Measurements from ENCODE around the gene SPRR4.

Gene SPRR4

DNA sequence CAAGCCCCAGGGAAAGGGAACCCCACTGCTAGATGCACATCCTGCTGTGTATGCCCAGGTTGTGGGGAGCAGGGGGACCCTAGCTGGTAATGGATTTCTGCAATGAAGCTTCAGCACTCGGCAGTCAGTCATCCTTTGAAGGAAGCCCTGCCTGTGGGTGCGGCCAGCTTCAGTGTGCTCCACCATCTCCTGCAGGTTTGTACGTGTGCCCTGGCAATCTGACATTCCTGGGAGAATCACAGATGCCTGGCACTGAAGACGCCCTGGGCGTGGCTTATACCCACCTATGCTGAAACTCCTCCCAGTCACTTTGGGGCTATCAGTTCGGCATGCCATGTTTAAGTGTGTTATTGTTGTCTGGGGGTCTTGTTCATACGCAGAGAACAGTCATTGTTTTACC, 16.7 kb upstream of the SPRR4 start:
- TF ChIP-seq, protein P1, sequence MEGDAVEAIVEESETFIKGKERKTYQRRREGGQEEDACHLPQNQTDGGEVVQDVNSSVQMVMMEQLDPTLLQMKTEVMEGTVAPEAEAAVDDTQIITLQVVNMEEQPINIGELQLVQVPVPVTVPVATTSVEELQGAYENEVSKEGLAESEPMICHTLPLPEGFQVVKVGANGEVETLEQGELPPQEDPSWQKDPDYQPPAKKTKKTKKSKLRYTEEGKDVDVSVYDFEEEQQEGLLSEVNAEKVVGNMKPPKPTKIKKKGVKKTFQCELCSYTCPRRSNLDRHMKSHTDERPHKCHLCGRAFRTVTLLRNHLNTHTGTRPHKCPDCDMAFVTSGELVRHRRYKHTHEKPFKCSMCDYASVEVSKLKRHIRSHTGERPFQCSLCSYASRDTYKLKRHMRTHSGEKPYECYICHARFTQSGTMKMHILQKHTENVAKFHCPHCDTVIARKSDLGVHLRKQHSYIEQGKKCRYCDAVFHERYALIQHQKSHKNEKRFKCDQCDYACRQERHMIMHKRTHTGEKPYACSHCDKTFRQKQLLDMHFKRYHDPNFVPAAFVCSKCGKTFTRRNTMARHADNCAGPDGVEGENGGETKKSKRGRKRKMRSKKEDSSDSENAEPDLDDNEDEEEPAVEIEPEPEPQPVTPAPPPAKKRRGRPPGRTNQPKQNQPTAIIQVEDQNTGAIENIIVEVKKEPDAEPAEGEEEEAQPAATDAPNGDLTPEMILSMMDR (IDR thresholded peaks at IDR 0.05; ENCODE audit: control insufficient read depth, insufficient read depth, low read depth, low read length, missing control alignments) = no peak
- no peak for DNase-seq (ENCODE audit: low read depth)
- no peak overlapping the region for H3K4me3 ChIP-seq (ENCODE audit: control insufficient read depth, low read depth, low read length)

DNA sequence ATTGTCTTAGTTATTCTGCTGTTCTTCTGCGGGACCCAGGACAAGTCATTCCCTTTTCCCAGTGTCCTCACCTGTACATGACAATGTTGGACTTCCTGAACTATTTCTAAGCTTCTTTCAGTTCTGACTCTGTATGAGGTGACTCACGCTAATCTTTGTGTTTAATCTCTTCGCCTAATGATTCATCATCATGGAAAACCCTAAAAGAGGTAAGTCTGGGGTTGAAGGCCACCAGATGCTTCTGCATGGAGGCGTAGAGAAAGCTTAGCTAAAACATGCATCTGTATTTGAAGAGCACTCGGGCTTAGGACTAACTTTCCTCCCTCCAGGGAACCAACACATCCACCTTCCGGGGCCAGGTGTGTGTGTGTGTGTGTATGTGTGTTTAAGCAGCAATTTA, 16.0 kb upstream of the SPRR4 start:
- TF ChIP-seq, protein P1 (IDR thresholded peaks at IDR 0.05; ENCODE audit: control insufficient read depth, insufficient read depth, low read depth, low read length, missing control alignments) = no peak
- no peak for DNase-seq (ENCODE audit: low read depth)

GRCh38 chr1:152957561-152957960, 12.9 kb upstream of the SPRR4 start:
- TF ChIP-seq, protein P1 (IDR thresholded peaks at IDR 0.05; ENCODE audit: control insufficient read depth, insufficient read depth, low read depth, low read length, missing control alignments) = no peak
- DNase-seq (ENCODE audit: low read depth) = no peak
- no peak overlapping the region for H3K4me3 ChIP-seq (ENCODE audit: control insufficient read depth, low read depth, low read length)

More for the DNA sequence above, 16.0 kb upstream of the SPRR4 start:
- no peak overlapping the region for H3K4me3 ChIP-seq (ENCODE audit: control insufficient read depth, low read depth, low read length)

- TF ChIP-seq, protein P1 (IDR thresholded peaks at IDR 0.05; ENCODE audit: control insufficient read depth, insufficient read depth, low read depth, low read length, missing control alignments) = no peak
- no peak for DNase-seq (ENCODE audit: low read depth)
- H3K4me3 ChIP-seq (ENCODE audit: control insufficient read depth, low read depth, low read length) = no peak overlapping the region
Observed at GRCh38 chr1:152959273-152959672, 11.2 kb upstream of the SPRR4 start.

- TF ChIP-seq, protein P1 (IDR thresholded peaks at IDR 0.05; ENCODE audit: control insufficient read depth, insufficient read depth, low read depth, low read length, missing control alignments) = no peak
- H3K4me3 ChIP-seq (ENCODE audit: control insufficient read depth, low read depth, low read length) = no peak overlapping the region
- no peak for DNase-seq (ENCODE audit: low read depth)
Observed at GRCh38 chr1:152959801-152960451, 10.5 kb upstream of the SPRR4 start.

DNA sequence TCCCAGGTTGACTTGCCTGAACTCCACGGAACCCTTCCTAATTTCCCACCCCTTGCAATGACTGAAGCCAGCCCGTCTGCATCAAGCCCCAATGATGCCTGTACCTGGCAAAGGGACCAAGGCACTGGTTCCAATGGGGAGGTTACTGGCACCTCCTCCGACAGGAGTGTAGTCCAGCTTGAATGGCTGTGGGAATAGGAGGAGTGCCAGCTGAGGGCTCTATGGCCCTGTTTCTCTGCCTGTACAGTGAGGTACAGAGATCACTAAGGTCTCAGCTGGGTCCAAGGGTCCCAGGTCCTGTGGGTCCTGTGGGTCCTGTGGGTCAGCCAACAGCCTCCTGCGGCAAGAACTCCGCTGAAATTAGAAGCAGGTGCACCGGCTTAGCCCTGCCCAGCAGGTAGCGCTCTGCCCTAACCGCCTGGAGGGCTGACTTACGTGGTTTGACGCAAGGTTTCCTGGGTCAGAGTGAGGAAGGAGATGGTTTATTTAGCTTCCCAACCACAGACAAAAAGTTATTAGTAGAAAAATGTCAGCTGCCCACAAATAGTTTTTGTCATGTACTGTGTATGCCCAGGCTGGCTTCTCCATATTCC, 9.9 kb upstream of the SPRR4 start:
- no peak overlapping the region for H3K4me3 ChIP-seq (ENCODE audit: control insufficient read depth, low read depth, low read length)
- TF ChIP-seq, protein P1 (IDR thresholded peaks at IDR 0.05; ENCODE audit: control insufficient read depth, insufficient read depth, low read depth, low read length, missing control alignments) = no peak
- no peak for DNase-seq (ENCODE audit: low read depth)

Data from AG09309 (cell line).